SU-DHL-6 (cell line): ENCODE results near the gene TRIM2.

ENCODE experiments used
- H2AFZ ChIP-seq: fragments of 200-600 bp; sonication (generic); 2 replicates; pipeline ENCODE4 v1.6.1; 2014; ENCODE audit warnings: low read depth, mild to moderate bottlenecking, moderate library complexity, mixed read lengths, antibody characterized with exemption, low read length; ENCODE audit not compliant: severe bottlenecking
- H3F3A ChIP-seq: fragments of 200-600 bp; shearing (Covaris generic); 2 replicates; pipeline ENCODE4 v1.6.0; 2016; ENCODE audit warnings: antibody characterized with exemption, mild to moderate bottlenecking; ENCODE audit not compliant: insufficient read depth
- H3K27ac ChIP-seq: fragments of 200-600 bp; sonication (generic); 2 replicates; pipeline ENCODE4 v1.5.1; 2016; ENCODE audit warnings: low read depth, mild to moderate bottlenecking, low read length, moderate library complexity, mixed read lengths
- H3K27me3 ChIP-seq: fragments of 200-600 bp; sonication (generic), shearing (Covaris generic); 2 replicates; pipeline ENCODE4 v1.6.0; 2014; ENCODE audit warnings: mild to moderate bottlenecking, low read length
- H3K36me3 ChIP-seq: fragments of 200-600 bp; sonication (generic); 2 replicates; pipeline ENCODE4 v1.6.1; 2014; ENCODE audit warnings: mild to moderate bottlenecking, low read length, mixed read lengths
- H3K4me2 ChIP-seq: fragments of 300-600, 200-600 bp; shearing (Covaris generic), sonication (generic); 2 replicates; pipeline ENCODE4 v1.6.0; 2014; ENCODE audit warnings: low read length, low read depth, mild to moderate bottlenecking; ENCODE audit not compliant: poor library complexity, severe bottlenecking
- H3K4me3 ChIP-seq: fragments of 200-600 bp; sonication (generic); 2 replicates; pipeline ENCODE4 v1.5.1; 2014; ENCODE audit warnings: antibody characterized with exemption, low read length, mild to moderate bottlenecking, mixed read lengths; ENCODE audit not compliant: insufficient read depth, poor library complexity, severe bottlenecking
- H3K79me2 ChIP-seq: fragments of 200-600 bp; sonication (generic); 2 replicates; pipeline ENCODE4 v1.6.1; 2014; ENCODE audit warnings: mild to moderate bottlenecking, low read length, moderate library complexity; ENCODE audit not compliant: insufficient read depth
- H3K9ac ChIP-seq: fragments of 200-600 bp; sonication (generic); 2 replicates; pipeline ENCODE4 v1.7.0; 2014; ENCODE audit warnings: mild to moderate bottlenecking, low read length
- H3K9me2 ChIP-seq: fragments of 200-600 bp; sonication (generic); replicated peaks from 2 replicates; pipeline ENCODE4 v1.6.1; 2014; ENCODE audit warnings: low read length; ENCODE audit not compliant: insufficient read depth
- H3K9me3 ChIP-seq: fragments of 200-600 bp; sonication (generic); 2 replicates; pipeline ENCODE4 v1.6.1; 2014; ENCODE audit warnings: low read length, mixed read lengths; ENCODE audit not compliant: insufficient read depth
- H4K20me1 ChIP-seq: fragments of 200-600 bp; sonication (generic); 2 replicates; pipeline ENCODE4 v1.6.1; 2014; ENCODE audit warnings: low read depth, mild to moderate bottlenecking, antibody characterized with exemption, low read length, moderate library complexity, mixed read lengths
- EZH2phosphoT487 ChIP-seq: fragments of 200-600 bp; sonication (generic), shearing (Covaris generic); conservative IDR thresholded peaks from 2 replicates; pipeline ENCODE4 v1.6.1; 2018; ENCODE audit warnings: mild to moderate bottlenecking, antibody characterized with exemption, low read length, moderate library complexity, mixed read lengths
- TF ChIP-seq, protein P1 (sequence below): fragments of 200-600 bp; sonication (generic); IDR thresholded peaks from one replicate; pipeline ENCODE4 v1.5.1; 2017; ENCODE audit warnings: antibody characterized with exemption, mild to moderate bottlenecking, low read length, moderate library complexity; ENCODE audit not compliant: insufficient read depth, poor library complexity, severe bottlenecking

TRIM2 gene

DNA sequence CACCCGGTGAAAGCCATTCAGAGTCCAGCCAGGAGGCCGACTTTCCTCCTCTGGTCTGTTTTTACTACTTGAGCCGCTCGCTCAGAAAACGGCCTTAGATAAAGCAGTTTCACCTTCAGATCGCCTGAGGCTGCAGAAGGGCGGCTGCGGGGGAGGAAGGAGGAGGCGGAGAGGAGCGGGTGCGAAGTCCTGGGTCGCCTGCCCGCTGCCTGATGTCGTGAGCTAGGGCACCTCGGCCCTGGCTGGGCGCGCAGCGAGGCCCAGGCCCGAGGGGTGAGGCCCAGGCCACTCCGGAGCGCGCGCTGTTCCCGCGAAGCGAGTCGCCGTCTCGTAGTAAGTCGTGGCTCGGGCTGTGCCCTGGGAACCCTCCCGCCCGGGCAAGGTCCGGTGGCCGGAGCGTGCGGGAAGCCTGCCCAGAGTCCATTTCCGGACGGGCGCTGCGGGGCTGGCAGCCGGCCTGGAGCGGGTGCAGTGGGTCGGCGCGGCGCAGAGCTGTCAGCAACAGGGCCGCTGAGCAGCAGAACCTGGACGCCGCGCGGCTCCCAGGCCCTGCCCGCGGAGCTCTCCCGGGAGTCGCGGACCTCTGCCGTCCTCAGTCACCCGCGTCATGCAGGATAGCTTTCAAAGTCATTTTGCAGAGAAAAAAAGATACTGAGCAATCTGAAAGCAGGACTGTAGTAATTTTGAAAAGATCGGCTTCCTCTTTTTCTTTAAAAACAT is 18.6 kb downstream of the TRIM2 start:
- no peak overlapping the region for H3K27ac ChIP-seq
- 0 out of 2 replicates have a peak, but pooled peaks cover 4% of the 10 kb centered on the region for H3K9me3 ChIP-seq
- no peak overlapping the region for H3K9ac ChIP-seq
- H3K27me3 ChIP-seq, result no peaks in the 10 kb centered on the region
- no peak overlapping the region for H3K4me3 ChIP-seq
- H3K4me2 ChIP-seq, result peak overlapping the region; percentile 3
- no peaks in the 10 kb centered on the region for H3K9me2 ChIP-seq
- no peak overlapping the region for H2AFZ ChIP-seq
- no peaks in the 10 kb centered on the region for H3K36me3 ChIP-seq
- TF ChIP-seq, protein P1, sequence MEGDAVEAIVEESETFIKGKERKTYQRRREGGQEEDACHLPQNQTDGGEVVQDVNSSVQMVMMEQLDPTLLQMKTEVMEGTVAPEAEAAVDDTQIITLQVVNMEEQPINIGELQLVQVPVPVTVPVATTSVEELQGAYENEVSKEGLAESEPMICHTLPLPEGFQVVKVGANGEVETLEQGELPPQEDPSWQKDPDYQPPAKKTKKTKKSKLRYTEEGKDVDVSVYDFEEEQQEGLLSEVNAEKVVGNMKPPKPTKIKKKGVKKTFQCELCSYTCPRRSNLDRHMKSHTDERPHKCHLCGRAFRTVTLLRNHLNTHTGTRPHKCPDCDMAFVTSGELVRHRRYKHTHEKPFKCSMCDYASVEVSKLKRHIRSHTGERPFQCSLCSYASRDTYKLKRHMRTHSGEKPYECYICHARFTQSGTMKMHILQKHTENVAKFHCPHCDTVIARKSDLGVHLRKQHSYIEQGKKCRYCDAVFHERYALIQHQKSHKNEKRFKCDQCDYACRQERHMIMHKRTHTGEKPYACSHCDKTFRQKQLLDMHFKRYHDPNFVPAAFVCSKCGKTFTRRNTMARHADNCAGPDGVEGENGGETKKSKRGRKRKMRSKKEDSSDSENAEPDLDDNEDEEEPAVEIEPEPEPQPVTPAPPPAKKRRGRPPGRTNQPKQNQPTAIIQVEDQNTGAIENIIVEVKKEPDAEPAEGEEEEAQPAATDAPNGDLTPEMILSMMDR, result no peak
- no peak for TF ChIP-seq EZH2phosphoT487
- H3F3A ChIP-seq, result no peaks in the 10 kb centered on the region
- H3K79me2 ChIP-seq, result no peaks in the 10 kb centered on the region
- no peaks in the 10 kb centered on the region for H4K20me1 ChIP-seq

DNA sequence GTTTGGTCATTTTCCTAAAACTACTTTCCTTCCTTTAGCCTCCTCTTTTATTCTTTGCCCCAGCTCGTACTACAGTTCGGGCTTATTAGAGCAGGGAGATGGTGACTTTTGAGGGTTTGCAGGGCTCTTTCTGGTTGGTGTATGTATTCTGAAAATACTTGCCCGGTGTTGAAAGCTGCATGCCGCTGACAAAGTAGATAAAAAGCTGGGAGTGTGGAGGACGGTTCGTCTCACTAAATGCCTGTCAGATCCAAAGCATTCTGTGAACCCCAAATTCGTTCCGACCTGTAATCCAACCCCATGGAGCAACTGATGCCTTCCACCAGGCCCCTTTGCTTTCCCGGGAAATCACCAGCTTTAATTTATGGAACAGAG is 19.2 kb downstream of the TRIM2 start:
- Histone ChIP-seq H3K27me3 (no peaks in the 10 kb centered on the region), H2AFZ (no peak overlapping the region), H3K79me2 (no peaks in the 10 kb centered on the region), H3K36me3 (no peaks in the 10 kb centered on the region), H3F3A (no peaks in the 10 kb centered on the region), H3K27ac (no peak overlapping the region), H3K9me3 (0 out of 2 replicates have a peak, but pooled peaks cover 4% of the 10 kb centered on the region), H3K4me2 (no peak overlapping the region), H3K9ac (no peak overlapping the region), H3K4me3 (no peak overlapping the region), H3K9me2 (no peaks in the 10 kb centered on the region), H4K20me1 (no peaks in the 10 kb centered on the region)
- TF ChIP-seq EZH2phosphoT487, result no peak
- TF ChIP-seq, protein P1, result no peak

DNA sequence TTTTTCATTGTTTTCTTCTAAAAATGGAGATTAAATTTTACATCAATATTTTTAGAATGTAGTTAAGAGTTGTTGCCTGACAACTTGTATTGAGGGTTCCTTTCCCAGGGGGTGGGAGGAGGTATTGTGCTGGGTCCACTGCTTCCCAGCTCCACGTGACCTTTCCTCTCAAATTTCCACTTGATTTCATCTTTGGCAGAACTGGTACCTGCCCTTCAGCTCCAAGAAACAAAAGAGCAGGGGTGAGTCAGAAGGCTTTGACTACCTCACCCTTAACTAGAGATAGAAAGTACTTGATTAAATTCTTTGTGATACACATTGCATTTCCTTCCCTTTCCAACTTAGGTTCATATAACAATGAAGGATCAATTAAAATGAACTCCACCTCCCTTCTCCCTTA is 19.7 kb downstream of the TRIM2 start:
- no peaks in the 10 kb centered on the region for H4K20me1 ChIP-seq
- H3K9me3 ChIP-seq, result 0 out of 2 replicates have a peak, but pooled peaks cover 4% of the 10 kb centered on the region
- TF ChIP-seq EZH2phosphoT487, result no peak
- TF ChIP-seq, protein P1, result no peak
- H3K4me3 ChIP-seq, result no peak overlapping the region
- no peak overlapping the region for H2AFZ ChIP-seq
- no peaks in the 10 kb centered on the region for H3F3A ChIP-seq
- H3K27me3 ChIP-seq, result no peaks in the 10 kb centered on the region
- no peak overlapping the region for H3K27ac ChIP-seq
- no peaks in the 10 kb centered on the region for H3K9me2 ChIP-seq
- no peak overlapping the region for H3K9ac ChIP-seq
- H3K79me2 ChIP-seq, result no peaks in the 10 kb centered on the region
- no peak overlapping the region for H3K4me2 ChIP-seq
- no peaks in the 10 kb centered on the region for H3K36me3 ChIP-seq
